ENCODE results near the gene FGF18. TPM values are rescaled to one million over a fixed set of nuclear protein-coding genes. Genes with fewer than 3 reads are reported as not detected.

The FGF18 gene
- total RNA-seq, 1 donor from 2014 or later = not detected

DNA sequence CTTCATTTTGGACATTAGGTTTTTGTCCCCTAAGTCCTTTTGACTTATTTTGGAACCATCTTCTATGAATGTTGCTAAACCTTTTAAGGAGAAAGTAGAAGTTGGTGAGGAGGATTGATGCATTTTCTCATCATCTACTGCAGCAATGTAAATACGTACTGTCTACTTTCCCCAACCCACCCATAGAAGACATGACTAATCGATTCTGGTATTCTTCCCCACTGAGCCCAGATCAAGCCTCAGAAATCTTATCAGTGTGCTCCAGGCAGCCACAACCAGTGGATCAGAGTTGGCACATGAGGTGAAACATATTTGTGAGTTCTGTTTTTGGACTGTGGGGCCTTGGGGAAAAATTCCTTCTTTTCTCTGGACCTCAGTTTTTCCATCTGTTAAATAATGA lies 57.7 kb downstream of the FGF18 start:
- Mint-ChIP-seq H3K27ac (no peak overlapping the region), H3K4me3 (ENCODE audit: low read depth) (no peak overlapping the region), H3K36me3 (ENCODE audit: low read depth) (no peaks in the 10 kb centered on the region), H3K27me3 (ENCODE audit: low read depth) (peaks cover 4% of the 10 kb centered on the region), H3K4me1 (ENCODE audit: low read depth) (no peaks in the 10 kb centered on the region), H3K9me3 (no peaks in the 10 kb centered on the region)
- no peak for DNase-seq (ENCODE audit: low spot score)
- intact Hi-C loops (cut with micrococcal nuclease) = no loop called here

DNA sequence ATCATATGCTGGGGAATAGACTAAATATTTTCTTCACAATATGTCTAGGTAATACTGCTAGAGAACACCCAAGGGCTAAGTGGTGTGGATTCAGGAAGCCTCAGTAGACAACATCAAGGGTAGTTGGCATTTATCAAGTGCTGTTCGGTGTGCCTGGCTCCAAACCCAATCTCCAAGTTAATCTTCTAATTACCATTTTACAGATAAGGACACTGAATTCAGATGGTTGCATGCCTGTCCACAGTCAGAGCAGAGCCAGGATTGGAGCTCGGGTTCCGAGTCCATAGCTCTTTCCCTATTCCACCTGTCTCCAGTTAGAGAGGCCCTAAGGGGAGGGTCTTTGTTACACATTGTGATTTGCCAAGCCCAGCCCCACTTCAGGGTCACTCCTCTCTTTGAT lies 58.2 kb downstream of the FGF18 start:
- H3K9me3 Mint-ChIP-seq = no peaks in the 10 kb centered on the region
- H3K4me1 Mint-ChIP-seq (ENCODE audit: low read depth) = no peaks in the 10 kb centered on the region
- DNase-seq (ENCODE audit: low spot score) = no peak
- H3K27ac Mint-ChIP-seq = no peak overlapping the region
- peaks cover 4% of the 10 kb centered on the region for H3K27me3 Mint-ChIP-seq (ENCODE audit: low read depth)
- intact Hi-C loops (cut with micrococcal nuclease) = no loop called here
- H3K36me3 Mint-ChIP-seq (ENCODE audit: low read depth) = no peaks in the 10 kb centered on the region
- H3K4me3 Mint-ChIP-seq (ENCODE audit: low read depth) = no peak overlapping the region

DNA sequence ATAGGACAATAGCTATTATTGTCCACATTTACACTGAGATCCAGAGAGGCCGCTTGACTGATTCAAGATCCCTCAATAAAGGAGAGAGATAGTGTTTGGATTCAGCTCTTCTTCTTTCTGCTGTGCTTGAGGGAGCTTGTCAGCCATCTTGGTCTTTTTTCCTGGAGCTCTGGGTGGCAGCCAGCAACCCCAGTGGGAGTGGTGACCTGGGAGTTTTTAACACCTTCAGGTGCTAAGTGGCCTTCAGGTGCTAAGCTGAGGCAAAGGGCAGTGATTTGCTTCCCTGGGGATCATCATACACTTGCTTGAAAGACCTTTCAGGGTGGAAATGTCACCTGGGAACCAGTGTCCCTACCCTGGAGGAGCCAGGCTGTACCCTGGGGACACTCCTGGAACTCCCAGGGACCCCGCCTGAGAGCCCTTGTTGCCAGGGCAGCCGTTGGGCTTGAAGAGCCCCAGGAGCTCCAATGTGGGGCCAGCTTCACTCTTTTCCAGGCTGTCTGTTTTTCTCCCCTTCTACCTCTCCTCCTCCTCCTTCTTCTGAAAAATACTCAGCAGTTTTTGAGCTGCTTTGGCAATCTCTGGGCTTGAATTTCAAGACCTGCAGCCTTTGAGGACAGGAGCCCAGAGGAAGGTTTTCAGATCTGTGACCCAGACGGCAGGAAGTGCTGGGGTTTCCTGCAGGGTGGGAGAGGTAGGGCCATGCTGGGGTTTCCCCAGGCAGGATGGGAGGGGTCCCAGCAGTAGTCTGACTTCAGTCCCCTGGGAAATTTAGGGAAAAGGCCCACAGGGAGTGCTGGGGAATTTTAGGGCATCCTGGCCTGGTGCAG lies 59.7 kb downstream of the FGF18 start:
- H3K4me1 Mint-ChIP-seq (ENCODE audit: low read depth) = no peaks in the 10 kb centered on the region
- intact Hi-C loops (cut with micrococcal nuclease) = no loop called here
- no peaks in the 10 kb centered on the region for H3K9me3 Mint-ChIP-seq
- no peak overlapping the region for H3K4me3 Mint-ChIP-seq (ENCODE audit: low read depth)
- H3K27ac Mint-ChIP-seq = no peak overlapping the region
- peaks cover 4% of the 10 kb centered on the region for H3K27me3 Mint-ChIP-seq (ENCODE audit: low read depth)
- DNase-seq (ENCODE audit: low spot score) = no peak
- H3K36me3 Mint-ChIP-seq (ENCODE audit: low read depth) = no peaks in the 10 kb centered on the region

DNA sequence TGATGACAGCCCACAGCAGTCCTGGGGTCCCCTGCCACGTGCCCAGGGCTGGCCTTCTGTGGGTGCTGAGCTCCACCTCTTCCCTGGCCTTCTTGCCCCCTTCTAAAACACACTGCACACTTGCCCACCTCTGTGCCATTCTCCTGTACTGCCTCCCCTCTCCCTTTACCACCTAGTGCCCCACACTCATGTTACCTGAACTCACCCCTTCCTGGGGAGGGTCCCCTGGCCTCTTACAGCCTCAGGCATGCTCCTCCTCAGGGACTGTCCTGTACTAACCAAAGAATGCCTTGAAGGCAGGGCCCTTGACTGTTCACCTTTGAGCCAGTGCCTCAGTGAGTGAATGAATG lies 60.3 kb downstream of the FGF18 start:
- Mint-ChIP-seq H3K36me3 (ENCODE audit: low read depth) (no peaks in the 10 kb centered on the region), H3K4me3 (ENCODE audit: low read depth) (no peak overlapping the region)
- intact Hi-C loops (cut with micrococcal nuclease) = no loop called here

DNA sequence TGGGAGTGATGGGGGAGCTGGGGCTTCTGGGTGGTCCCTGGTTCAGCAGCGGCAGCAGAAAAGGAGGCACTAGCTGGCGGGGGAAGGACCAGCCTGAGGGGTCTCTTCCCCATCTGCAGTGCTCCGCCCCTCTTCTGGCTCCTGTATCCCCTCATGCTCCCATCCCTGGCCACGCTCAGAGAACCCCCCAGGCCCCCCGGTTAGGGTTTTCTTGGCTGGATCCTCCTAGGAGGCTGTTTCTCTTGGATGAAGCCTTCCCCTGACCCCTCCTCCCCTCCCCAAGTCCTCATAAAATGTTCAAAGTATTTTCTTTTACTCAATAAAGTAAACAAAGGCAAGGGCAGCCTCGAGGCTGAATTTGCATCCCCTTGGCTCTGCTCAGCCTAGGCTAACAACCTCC lies 60.8 kb downstream of the FGF18 start:
- H3K9me3 Mint-ChIP-seq = no peaks in the 10 kb centered on the region
- H3K4me3 Mint-ChIP-seq (ENCODE audit: low read depth) = no peak overlapping the region
- peaks cover 4% of the 10 kb centered on the region for H3K27me3 Mint-ChIP-seq (ENCODE audit: low read depth)
- H3K27ac Mint-ChIP-seq = no peak overlapping the region
- H3K4me1 Mint-ChIP-seq (ENCODE audit: low read depth) = no peaks in the 10 kb centered on the region
- intact Hi-C loops (cut with micrococcal nuclease) = no loop called here
- no peaks in the 10 kb centered on the region for H3K36me3 Mint-ChIP-seq (ENCODE audit: low read depth)
- no peak for DNase-seq (ENCODE audit: low spot score)

More for the DNA sequence above, 60.3 kb downstream of the FGF18 start:
- no peak for DNase-seq (ENCODE audit: low spot score)
- Mint-ChIP-seq H3K27me3 (ENCODE audit: low read depth) (peaks cover 4% of the 10 kb centered on the region), H3K9me3 (no peaks in the 10 kb centered on the region), H3K4me1 (ENCODE audit: low read depth) (no peaks in the 10 kb centered on the region), H3K27ac (no peak overlapping the region)

DNA sequence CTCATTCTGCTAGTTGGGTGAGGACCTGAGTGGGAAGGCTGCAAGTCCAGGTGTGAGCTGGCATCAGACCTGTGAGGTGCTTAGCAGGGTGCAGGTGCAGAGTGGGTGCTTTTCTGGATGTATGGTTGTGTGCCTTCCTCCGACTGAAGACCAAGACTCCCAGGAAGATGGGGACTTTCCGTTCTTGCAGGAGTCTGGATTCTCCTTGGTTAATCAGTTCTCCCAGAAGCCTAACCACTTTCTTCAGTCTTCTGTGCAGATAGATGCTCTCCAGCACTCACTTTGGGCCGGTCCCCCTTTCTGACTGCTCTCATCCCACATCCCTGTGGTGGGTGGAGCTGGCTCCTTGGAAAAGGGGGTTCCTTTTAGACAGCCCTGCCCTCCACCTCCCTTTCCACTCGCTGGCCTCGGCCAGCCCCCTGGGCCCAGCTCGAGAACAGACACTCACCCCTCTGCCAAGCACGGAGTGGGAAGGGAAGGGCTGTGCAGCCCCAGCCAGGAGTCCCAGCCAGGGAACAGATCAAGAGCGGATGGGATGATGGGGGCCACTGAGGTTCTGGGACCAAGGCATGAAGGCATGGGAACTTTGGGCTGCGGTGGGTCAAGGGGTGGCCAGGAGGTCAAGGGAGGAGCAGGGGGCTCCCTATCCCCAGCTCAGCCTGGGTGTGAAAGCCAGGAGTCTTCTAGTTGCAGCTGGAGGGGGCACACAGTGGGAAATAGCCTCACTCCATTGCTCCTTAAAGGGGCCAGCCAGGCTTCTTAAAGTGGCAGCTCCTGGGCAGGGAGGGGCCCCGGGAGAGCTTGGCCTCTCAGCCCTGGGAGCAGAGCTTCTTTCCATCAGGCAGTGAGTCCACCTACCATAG lies 62.4 kb downstream of the FGF18 start:
- Mint-ChIP-seq H3K27ac (no peak overlapping the region), H3K4me3 (ENCODE audit: low read depth) (no peak overlapping the region), H3K4me1 (ENCODE audit: low read depth) (no peaks in the 10 kb centered on the region), H3K9me3 (no peaks in the 10 kb centered on the region), H3K36me3 (ENCODE audit: low read depth) (no peaks in the 10 kb centered on the region), H3K27me3 (ENCODE audit: low read depth) (no peaks in the 10 kb centered on the region)
- intact Hi-C loops (cut with micrococcal nuclease) = no loop called here
- no peak for DNase-seq (ENCODE audit: low spot score)

DNA sequence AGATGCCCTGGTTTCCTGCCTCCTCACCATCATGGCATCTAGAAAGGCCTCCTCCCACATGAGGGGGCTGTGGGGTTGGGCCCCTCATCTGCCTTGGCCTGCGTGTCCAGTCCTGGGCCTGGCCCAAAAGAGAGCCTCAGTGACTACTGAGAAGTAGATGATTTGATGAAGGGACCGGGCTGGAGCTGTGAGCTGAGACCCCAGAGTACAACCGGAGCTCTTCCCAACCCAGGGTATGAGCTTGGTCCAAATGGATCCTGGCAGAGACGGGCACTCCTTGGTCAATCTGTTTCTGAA lies 62.9 kb downstream of the FGF18 start:
- H3K27ac Mint-ChIP-seq = no peak overlapping the region
- no peaks in the 10 kb centered on the region for H3K27me3 Mint-ChIP-seq (ENCODE audit: low read depth)
- intact Hi-C loops (cut with micrococcal nuclease) = no loop called here
- no peaks in the 10 kb centered on the region for H3K9me3 Mint-ChIP-seq
- H3K4me3 Mint-ChIP-seq (ENCODE audit: low read depth) = no peak overlapping the region
- no peak for DNase-seq (ENCODE audit: low spot score)
- H3K4me1 Mint-ChIP-seq (ENCODE audit: low read depth) = no peaks in the 10 kb centered on the region
- no peaks in the 10 kb centered on the region for H3K36me3 Mint-ChIP-seq (ENCODE audit: low read depth)

DNA sequence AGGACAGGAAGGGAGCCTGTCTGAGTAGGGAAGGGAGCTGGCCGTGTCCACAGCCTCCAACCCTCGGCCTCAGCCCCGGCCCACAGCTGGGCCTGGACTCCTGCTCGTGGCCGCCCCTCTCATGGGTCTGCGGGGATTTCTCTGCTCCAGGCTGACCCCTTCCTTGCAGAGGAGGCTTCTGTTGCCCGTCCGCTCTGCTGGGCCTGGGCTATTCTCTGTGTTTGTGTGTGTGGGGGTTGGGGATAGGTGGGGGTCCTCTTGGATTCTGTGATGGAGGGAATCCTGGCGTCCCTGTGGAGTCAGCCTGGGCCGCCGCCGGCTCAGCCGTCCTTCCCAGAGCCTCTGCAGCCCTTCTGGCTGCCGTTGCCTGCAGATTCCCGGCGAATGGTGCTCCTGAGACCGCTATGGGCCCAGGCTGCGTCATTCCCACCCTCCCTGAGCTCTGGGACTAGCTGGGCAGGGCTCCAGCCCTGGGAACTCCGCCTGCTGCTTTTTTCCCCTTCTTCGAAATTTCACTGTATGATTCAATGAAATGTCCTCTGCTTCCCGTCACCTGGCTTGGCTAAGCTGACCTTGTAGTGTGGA lies 64.2 kb downstream of the FGF18 start:
- H3K27me3 Mint-ChIP-seq (ENCODE audit: low read depth) = no peaks in the 10 kb centered on the region
- H3K27ac Mint-ChIP-seq = no peak overlapping the region

DNA sequence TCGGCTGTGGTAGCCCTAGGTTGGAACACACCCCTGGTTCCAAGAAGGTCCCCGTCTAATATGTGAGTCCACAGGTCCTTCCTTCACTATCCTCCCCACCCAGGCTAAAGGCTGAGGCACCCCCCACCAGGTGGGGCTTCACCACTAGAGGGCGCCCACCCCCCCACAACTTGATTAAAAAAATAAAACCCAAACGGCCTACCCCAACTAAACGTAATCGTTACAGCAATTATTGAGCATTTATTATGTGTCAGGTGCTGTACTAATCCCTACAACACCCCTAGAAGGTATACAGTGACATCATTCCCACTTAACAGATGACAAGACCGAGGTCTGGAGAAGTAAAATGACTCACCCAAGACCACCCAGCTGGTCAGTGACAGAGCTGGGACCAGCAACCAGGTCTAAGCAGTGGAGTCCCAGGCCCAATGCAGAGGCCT lies 65.0 kb downstream of the FGF18 start:
- DNase-seq (ENCODE audit: low spot score) = no peak
- Mint-ChIP-seq H3K4me3 (ENCODE audit: low read depth) (no peak overlapping the region), H3K4me1 (ENCODE audit: low read depth) (no peaks in the 10 kb centered on the region), H3K27ac (no peak overlapping the region), H3K27me3 (ENCODE audit: low read depth) (no peaks in the 10 kb centered on the region), H3K36me3 (ENCODE audit: low read depth) (no peaks in the 10 kb centered on the region), H3K9me3 (no peaks in the 10 kb centered on the region)
- intact Hi-C loops (cut with micrococcal nuclease) = loop anchor here (2.0 kb wide), 1 partner anchor 422 kb away; no protein-coding TSS in a partner anchor

More for the DNA sequence above, 64.2 kb downstream of the FGF18 start:
- H3K4me1 Mint-ChIP-seq (ENCODE audit: low read depth) = no peaks in the 10 kb centered on the region
- no peak overlapping the region for H3K4me3 Mint-ChIP-seq (ENCODE audit: low read depth)
- no peaks in the 10 kb centered on the region for H3K36me3 Mint-ChIP-seq (ENCODE audit: low read depth)
- intact Hi-C loops (cut with micrococcal nuclease) = loop anchor here (2.0 kb wide), 1 partner anchor 423 kb away; no protein-coding TSS in a partner anchor
- H3K9me3 Mint-ChIP-seq = no peaks in the 10 kb centered on the region
- DNase-seq (ENCODE audit: low spot score) = no peak

DNA sequence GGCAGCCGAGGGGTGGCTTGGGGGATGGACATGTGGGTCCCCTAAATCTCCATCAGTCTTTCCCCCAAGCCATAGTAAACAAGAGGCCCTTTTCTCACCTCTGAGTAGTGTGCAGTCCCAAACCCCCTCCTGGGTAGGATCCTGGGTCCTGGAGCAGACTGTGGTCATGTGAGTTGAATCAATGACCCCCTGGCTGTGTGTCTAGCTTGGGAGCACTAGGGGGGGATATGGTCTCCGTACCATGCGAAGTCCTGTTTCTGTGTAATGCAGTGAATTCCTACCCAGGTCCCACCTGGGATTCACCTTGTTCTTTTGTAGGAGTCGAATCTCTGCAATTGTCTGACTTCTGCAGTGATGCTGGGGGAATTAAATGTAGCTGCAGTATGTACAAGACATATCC lies 66.2 kb downstream of the FGF18 start:
- Mint-ChIP-seq H3K27me3 (ENCODE audit: low read depth) (no peaks in the 10 kb centered on the region), H3K9me3 (no peaks in the 10 kb centered on the region), H3K4me1 (ENCODE audit: low read depth) (no peaks in the 10 kb centered on the region), H3K36me3 (ENCODE audit: low read depth) (no peaks in the 10 kb centered on the region), H3K27ac (no peak overlapping the region), H3K4me3 (ENCODE audit: low read depth) (no peak overlapping the region)
- intact Hi-C loops (cut with micrococcal nuclease) = loop anchor here (2.0 kb wide), 1 partner anchor 421 kb away; no protein-coding TSS in a partner anchor
- no peak for DNase-seq (ENCODE audit: low spot score)

DNA sequence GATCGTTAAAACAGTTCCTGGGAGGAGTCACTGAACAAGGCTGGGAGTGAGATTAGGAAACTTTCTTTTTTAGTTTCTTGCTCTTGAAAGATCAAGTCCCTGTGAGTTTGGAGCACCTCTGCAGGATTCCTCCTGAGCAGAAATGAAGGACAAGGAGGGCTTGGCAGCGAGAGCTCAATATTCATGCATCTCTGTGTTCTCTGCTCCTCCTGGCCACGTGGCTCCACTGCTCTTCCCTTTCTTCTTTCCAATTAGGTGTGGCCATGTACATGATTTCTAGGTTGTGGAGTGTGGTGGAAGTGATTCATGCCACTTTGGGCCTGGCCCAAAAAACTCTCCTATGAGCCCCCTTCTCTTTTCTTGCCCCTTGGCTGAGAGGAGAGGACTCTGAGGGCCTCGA lies 67.2 kb downstream of the FGF18 start:
- Mint-ChIP-seq H3K36me3 (ENCODE audit: low read depth) (no peaks in the 10 kb centered on the region), H3K27ac (no peak overlapping the region), H3K27me3 (ENCODE audit: low read depth) (no peaks in the 10 kb centered on the region), H3K4me1 (ENCODE audit: low read depth) (no peaks in the 10 kb centered on the region), H3K4me3 (ENCODE audit: low read depth) (no peak overlapping the region), H3K9me3 (no peaks in the 10 kb centered on the region)
- no peak for DNase-seq (ENCODE audit: low spot score)
- intact Hi-C loops (cut with micrococcal nuclease) = no loop called here

DNA sequence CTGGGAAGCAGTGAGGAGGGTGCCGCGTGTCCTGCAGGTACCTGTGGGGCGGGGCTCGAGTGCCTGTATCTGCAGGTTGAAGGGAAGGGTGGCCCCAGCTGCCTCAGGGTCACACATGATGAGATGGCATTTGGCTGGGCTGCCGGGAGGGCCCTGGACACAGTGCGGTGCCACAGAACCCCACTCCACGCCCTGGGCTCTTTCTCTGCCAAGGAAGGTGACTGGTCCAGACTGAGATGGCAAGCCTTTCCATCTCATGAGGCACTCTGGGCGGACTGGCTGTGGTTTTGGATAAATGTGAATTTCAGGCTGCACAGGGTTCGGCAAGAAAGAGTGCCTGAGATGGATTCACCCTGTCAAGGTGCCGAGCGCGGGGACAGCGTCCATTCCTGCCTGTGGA lies 69.4 kb downstream of the FGF18 start:
- no peak overlapping the region for H3K27ac Mint-ChIP-seq
- intact Hi-C loops (cut with micrococcal nuclease) = no loop called here

DNA sequence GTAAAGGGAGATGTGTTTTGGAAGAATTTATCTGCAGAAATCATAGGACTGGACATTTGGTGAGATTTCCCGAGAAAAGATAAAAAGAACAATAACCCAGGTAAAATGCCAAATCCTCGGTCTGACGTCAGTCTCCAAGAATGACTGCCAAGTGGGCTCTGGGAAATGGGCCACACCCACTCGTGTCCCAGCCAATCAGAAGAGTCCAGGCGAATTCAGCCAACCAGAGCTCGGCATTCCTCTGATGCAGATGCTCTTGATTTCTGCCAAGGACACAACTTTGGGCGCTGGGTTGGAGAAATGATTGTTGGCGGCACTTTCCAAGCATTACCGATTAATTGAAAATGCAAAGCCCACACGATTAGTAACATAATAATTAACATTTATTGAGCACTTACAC lies 73.3 kb downstream of the FGF18 start:
- no peaks in the 10 kb centered on the region for H3K27me3 Mint-ChIP-seq (ENCODE audit: low read depth)
- intact Hi-C loops (cut with micrococcal nuclease) = no loop called here
- H3K4me3 Mint-ChIP-seq (ENCODE audit: low read depth) = no peak overlapping the region
- H3K4me1 Mint-ChIP-seq (ENCODE audit: low read depth) = no peaks in the 10 kb centered on the region
- H3K27ac Mint-ChIP-seq = no peak overlapping the region
- no peak for DNase-seq (ENCODE audit: low spot score)
- no peaks in the 10 kb centered on the region for H3K36me3 Mint-ChIP-seq (ENCODE audit: low read depth)
- H3K9me3 Mint-ChIP-seq = no peaks in the 10 kb centered on the region

More for the DNA sequence above, 69.4 kb downstream of the FGF18 start:
- no peak overlapping the region for H3K4me3 Mint-ChIP-seq (ENCODE audit: low read depth)
- no peaks in the 10 kb centered on the region for H3K9me3 Mint-ChIP-seq
- no peaks in the 10 kb centered on the region for H3K36me3 Mint-ChIP-seq (ENCODE audit: low read depth)
- no peaks in the 10 kb centered on the region for H3K4me1 Mint-ChIP-seq (ENCODE audit: low read depth)
- no peaks in the 10 kb centered on the region for H3K27me3 Mint-ChIP-seq (ENCODE audit: low read depth)
- DNase-seq (ENCODE audit: low spot score) = no peak
